Trophoblast cell (in vitro differentiated cells and primary cell): ENCODE results near the gene PRDM16.

Experiments used
- DNase-seq, 2 donors: peaks; one replicate each; pipeline ENCODE4 v3.0.0-alpha.2; 2016
- H2AFZ ChIP-seq: 2 replicates; pipeline ENCODE4 v1.6.1; 2013; ENCODE audit warnings: low read length, moderate library complexity, mild to moderate bottlenecking; ENCODE audit not compliant: insufficient read depth, poor library complexity
- H2AK5ac ChIP-seq: 2 replicates; pipeline ENCODE4 v1.6.1; 2013; ENCODE audit warnings: mild to moderate bottlenecking, low read length
- H2BK120ac ChIP-seq: 2 replicates; pipeline ENCODE4 v1.6.1; 2013; ENCODE audit warnings: low read length, mild to moderate bottlenecking, moderate library complexity; ENCODE audit not compliant: insufficient read depth, poor library complexity
- H2BK12ac ChIP-seq: 2 replicates; pipeline ENCODE4 v1.6.1; 2013; ENCODE audit warnings: mild to moderate bottlenecking, low read length, moderate library complexity
- H2BK5ac ChIP-seq: 2 replicates; pipeline ENCODE4 v1.6.1; 2013; ENCODE audit warnings: low read length, low read depth, moderate library complexity, mild to moderate bottlenecking; ENCODE audit not compliant: poor library complexity
- H3K14ac ChIP-seq: 2 replicates; pipeline ENCODE4 v1.6.1; 2013; ENCODE audit warnings: mild to moderate bottlenecking, low read length
- H3K18ac ChIP-seq: 2 replicates; pipeline ENCODE4 v1.6.1; 2013; ENCODE audit warnings: mild to moderate bottlenecking, low read length
- H3K23ac ChIP-seq: 2 replicates; pipeline ENCODE4 v1.6.1; 2013; ENCODE audit warnings: low read length
- H3K27ac ChIP-seq: 2 replicates; pipeline ENCODE4 v1.5.1; 2013; ENCODE audit warnings: low read depth, mild to moderate bottlenecking, inconsistent platforms, low read length, moderate library complexity
- H3K27me3 ChIP-seq: 2 replicates; pipeline ENCODE4 v1.6.1; 2013; ENCODE audit warnings: inconsistent platforms, mild to moderate bottlenecking, low read length, moderate library complexity; ENCODE audit not compliant: insufficient read depth
- H3K36me3 ChIP-seq, 2 experiments: 1 replicate in 1 of 2; 2 replicates in 1 of 2; pipeline ENCODE4 v1.6.1; 2013; ENCODE audit warnings: low read length in 2 of 2, mild to moderate bottlenecking in 2 of 2, moderate library complexity in 1 of 2; ENCODE audit not compliant: insufficient read depth in 2 of 2, control insufficient read depth in 1 of 2
- H3K4ac ChIP-seq: 2 replicates; pipeline ENCODE4 v1.6.1; 2013; ENCODE audit warnings: low read depth, mild to moderate bottlenecking, low read length, moderate library complexity
- H3K4me1 ChIP-seq, 2 experiments: 1 replicate in 1 of 2; 2 replicates in 1 of 2; pipeline ENCODE4 v1.6.1; 2013; ENCODE audit warnings: low read length in 2 of 2, mild to moderate bottlenecking in 2 of 2, moderate library complexity in 1 of 2; ENCODE audit not compliant: insufficient read depth in 2 of 2, control insufficient read depth in 1 of 2
- H3K4me2 ChIP-seq: 2 replicates; pipeline ENCODE4 v1.6.1; 2013; ENCODE audit warnings: inconsistent platforms, mild to moderate bottlenecking, low read length, moderate library complexity
- H3K4me3 ChIP-seq: 2 replicates; pipeline ENCODE4 v1.5.1; 2013; ENCODE audit warnings: mild to moderate bottlenecking, low read depth, low read length, inconsistent platforms
- H3K79me1 ChIP-seq: one replicate; pipeline ENCODE4 v1.6.1; 2013; ENCODE audit warnings: low read length
- H3K79me2 ChIP-seq: 2 replicates; pipeline ENCODE4 v1.6.1; 2013; ENCODE audit warnings: low read length, mild to moderate bottlenecking; ENCODE audit not compliant: control insufficient read depth, insufficient read depth, poor library complexity
- H3K9ac ChIP-seq: 2 replicates; pipeline ENCODE4 v1.6.1; 2013; ENCODE audit warnings: mild to moderate bottlenecking, low read length
- H3K9me3 ChIP-seq: 2 replicates; pipeline ENCODE4 v1.6.1; 2013; ENCODE audit warnings: low read depth, mild to moderate bottlenecking, control low read depth, inconsistent platforms, low read length; ENCODE audit not compliant: insufficient read depth
- H4K12ac ChIP-seq: 2 replicates; pipeline ENCODE4 v1.6.1; 2013; ENCODE audit warnings: low read depth, mild to moderate bottlenecking, low read length, moderate library complexity
- H4K8ac ChIP-seq: 2 replicates; pipeline ENCODE4 v1.6.1; 2013; ENCODE audit warnings: low read depth, mild to moderate bottlenecking, low read length, moderate library complexity
- H4K91ac ChIP-seq: one replicate; pipeline ENCODE4 v1.6.1; 2013; ENCODE audit warnings: low read depth, mild to moderate bottlenecking, low read length, moderate library complexity
- WGBS: extraction: QIAGEN DNeasy Blood & Tissue Kit; methylation state at CpG from one replicate; pipeline ENCODE4 v1.1.7; 2013; ENCODE audit warnings: missing lambda C conversion rate; ENCODE audit not compliant: insufficient read length, insufficient coverage; ENCODE audit errors: extremely low coverage; 5-methylcytosine and 5-hydroxymethylcytosine counted together

The PRDM16 gene

DNA sequence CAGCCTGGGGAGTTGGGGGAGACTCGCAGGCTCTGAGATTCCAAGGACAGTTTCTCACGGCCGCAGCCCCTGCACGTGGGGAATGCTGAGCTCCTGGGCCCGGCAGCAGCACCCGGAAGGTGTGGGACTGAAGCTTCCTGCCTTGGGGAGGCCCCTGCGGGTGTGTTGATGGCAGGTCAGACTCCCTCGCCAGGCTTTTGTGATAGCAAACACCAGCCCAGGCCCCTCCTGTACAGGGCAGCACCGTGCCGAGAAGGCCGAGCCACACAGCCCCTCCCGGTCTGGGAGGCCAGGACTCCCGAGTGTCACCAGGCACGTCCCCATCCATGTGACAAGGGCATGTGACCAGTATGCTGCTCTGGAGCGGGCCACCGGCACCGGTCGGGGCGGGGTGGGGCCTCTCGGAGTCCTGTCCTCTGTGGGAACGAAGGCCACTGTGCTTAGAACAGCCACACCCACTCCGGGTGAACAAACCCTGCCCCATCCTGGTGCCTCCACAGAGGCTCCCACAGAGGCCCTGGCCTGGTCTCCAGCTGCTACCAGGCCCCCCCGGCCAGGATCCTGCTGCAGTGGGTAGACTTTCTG, 354.3 kb downstream of the PRDM16 start:
- Histone ChIP-seq H4K91ac (no peak overlapping the region), H3K36me3 (no peaks in the 10 kb centered on the region), H2AK5ac (no peak overlapping the region), H4K8ac (no peak overlapping the region), H2BK12ac (no peak overlapping the region), H3K9me3 (peaks cover 16% of the 10 kb centered on the region), H3K79me2 (no peaks in the 10 kb centered on the region), H3K14ac (no peak overlapping the region), H3K27ac (no peak overlapping the region), H2BK120ac (no peak overlapping the region), H2BK5ac (no peak overlapping the region), H3K18ac (no peak overlapping the region), H3K79me1 (no peaks in the 10 kb centered on the region), H3K9ac (no peak overlapping the region), H3K4me2 (no peak overlapping the region), H3K23ac (no peak overlapping the region), H3K4ac (no peak overlapping the region), H2AFZ (no peak overlapping the region), H3K4me3 (no peak overlapping the region), H4K12ac (no peak overlapping the region), H3K4me1 (no peaks in the 10 kb centered on the region), H3K27me3 (no peaks in the 10 kb centered on the region)
- no peak for DNase-seq
- WGBS, result no CpG with 5 or more reads among the region's 23 CpGs

- no peak overlapping the region for H4K91ac ChIP-seq
These were observed 355.1 kb downstream of the PRDM16 start for GRCh38 chr1:3423896-3424611.

GRCh38 chr1:3425486-3426215, 356.6 kb downstream of the PRDM16 start:
- no peaks in the 10 kb centered on the region for H3K79me1 ChIP-seq
- no peaks in the 10 kb centered on the region for H3K79me2 ChIP-seq
- H2AFZ ChIP-seq, result no peak overlapping the region
- H4K8ac ChIP-seq, result no peak overlapping the region
- no peak overlapping the region for H3K4ac ChIP-seq
- H3K9me3 ChIP-seq, result peaks cover 14% of the 10 kb centered on the region
- H3K4me1 ChIP-seq, result no peaks in the 10 kb centered on the region
- no peak overlapping the region for H4K12ac ChIP-seq
- no peak overlapping the region for H3K23ac ChIP-seq
- WGBS, result no CpG with 5 or more reads among the region's 44 CpGs
- no peak overlapping the region for H3K4me2 ChIP-seq
- H2AK5ac ChIP-seq, result no peak overlapping the region
- H3K9ac ChIP-seq, result no peak overlapping the region
- no peak overlapping the region for H3K4me3 ChIP-seq
- no peak overlapping the region for H2BK12ac ChIP-seq
- H4K91ac ChIP-seq, result no peak overlapping the region
- H3K27me3 ChIP-seq, result no peaks in the 10 kb centered on the region
- no peaks in the 10 kb centered on the region for H3K36me3 ChIP-seq
- H3K18ac ChIP-seq, result no peak overlapping the region
- H3K27ac ChIP-seq, result no peak overlapping the region
- no peak overlapping the region for H2BK5ac ChIP-seq
- DNase-seq, result no peak
- no peak overlapping the region for H3K14ac ChIP-seq
- H2BK120ac ChIP-seq, result no peak overlapping the region

More at GRCh38 chr1:3423896-3424611, 355.1 kb downstream of the PRDM16 start:
- Histone ChIP-seq H2AFZ (no peak overlapping the region), H2BK5ac (no peak overlapping the region), H3K79me1 (no peaks in the 10 kb centered on the region), H3K18ac (no peak overlapping the region), H2BK120ac (no peak overlapping the region), H2AK5ac (no peak overlapping the region), H3K27me3 (no peaks in the 10 kb centered on the region), H3K4me1 (no peaks in the 10 kb centered on the region), H3K4me3 (no peak overlapping the region), H3K4ac (no peak overlapping the region), H3K36me3 (no peaks in the 10 kb centered on the region), H3K27ac (no peak overlapping the region), H3K9me3 (peaks cover 14% of the 10 kb centered on the region), H3K14ac (no peak overlapping the region), H3K23ac (no peak overlapping the region), H4K12ac (no peak overlapping the region), H3K4me2 (no peak overlapping the region), H4K8ac (no peak overlapping the region), H3K9ac (no peak overlapping the region), H2BK12ac (no peak overlapping the region), H3K79me2 (no peaks in the 10 kb centered on the region)
- DNase-seq, result no peak
- no CpG with 5 or more reads among the region's 28 CpGs for whole genome bisulfite sequencing

GRCh38 chr1:3426956-3427535, 358.0 kb downstream of the PRDM16 start:
- no peak for DNase-seq

More at GRCh38 chr1:3426956-3427535, 358.0 kb downstream of the PRDM16 start:
- no peak overlapping the region for H3K4me3 ChIP-seq
- no peak overlapping the region for H2BK120ac ChIP-seq
- no peaks in the 10 kb centered on the region for H3K4me1 ChIP-seq
- H4K91ac ChIP-seq, result no peak overlapping the region
- no peak overlapping the region for H3K9ac ChIP-seq
- no peak overlapping the region for H3K27ac ChIP-seq
- H3K23ac ChIP-seq, result no peak overlapping the region
- H2AFZ ChIP-seq, result no peak overlapping the region
- H3K4me2 ChIP-seq, result no peak overlapping the region
- no peak overlapping the region for H3K14ac ChIP-seq
- H2BK5ac ChIP-seq, result no peak overlapping the region
- no peak overlapping the region for H4K12ac ChIP-seq
- WGBS, result no CpG with 5 or more reads among the region's 20 CpGs
- no peaks in the 10 kb centered on the region for H3K27me3 ChIP-seq
- no peak overlapping the region for H3K18ac ChIP-seq
- no peak overlapping the region for H2BK12ac ChIP-seq
- H3K79me2 ChIP-seq, result no peaks in the 10 kb centered on the region
- peaks cover 4% of the 10 kb centered on the region for H3K9me3 ChIP-seq
- no peaks in the 10 kb centered on the region for H3K79me1 ChIP-seq
- H4K8ac ChIP-seq, result no peak overlapping the region
- no peak overlapping the region for H3K4ac ChIP-seq
- H2AK5ac ChIP-seq, result no peak overlapping the region
- no peaks in the 10 kb centered on the region for H3K36me3 ChIP-seq
